Activated CD8-positive, alpha-beta memory T cell treated with anti-CD3 and anti-CD28 coated beads, Interleukin-2, amount 10 ng/mL, durations not matched to agents 7 days and 5 days (primary cell): ENCODE data around the gene MRPL55. TPM values are rescaled to one million over a fixed set of nuclear protein-coding genes. Genes with fewer than 3 reads are reported as not detected.

Experiments used
- ATAC-seq: fragments of 150-1000 bp; cut with Tn5 transposase; one replicate; pipeline ENCODE4 v1.10.0; 2021; ENCODE audit warnings: moderate library complexity
- CTCF ChIA-PET: fragments of 350-600 bp; sonication (Branson Sonifier 250); formaldehyde crosslinking; loops from one replicate; lab custom pipeline; 2021; ENCODE audit warnings: antibody characterized with exemption; lab: Charles Lee
- DNase-seq: peaks from one replicate; pipeline ENCODE4 v3.0.0-alpha.2; 2020
- H3K27ac Mint-ChIP-seq: one replicate; pipeline ENCODE4 v1.8.0; 2021; ENCODE audit warnings: mild to moderate bottlenecking, mixed read lengths
- H3K27me3 Mint-ChIP-seq: one replicate; pipeline ENCODE4 v1.8.0; 2021; ENCODE audit warnings: mixed read lengths
- H3K36me3 Mint-ChIP-seq: one replicate; pipeline ENCODE4 v1.8.0; 2021; ENCODE audit warnings: mild to moderate bottlenecking, mixed read lengths
- H3K4me1 Mint-ChIP-seq: one replicate; pipeline ENCODE4 v1.8.0; 2021; ENCODE audit warnings: mixed read lengths
- H3K4me3 Mint-ChIP-seq: one replicate; pipeline ENCODE4 v1.8.0; 2021; ENCODE audit warnings: mild to moderate bottlenecking, moderate library complexity, mixed read lengths
- H3K9me3 Mint-ChIP-seq: one replicate; pipeline ENCODE4 v1.8.0; 2022; ENCODE audit warnings: low read depth, mixed read lengths
- total RNA-seq, 2 experiments: library from RNA; stranded (reverse); gene quantifications; one replicate each; pipeline ENCODE4 v1.2.3, GENCODE V29; 2021

MRPL55 gene
- total RNA-seq = 10 to 100 TPM; 51.9 to 56.4 TPM

GRCh38 chr1:228109073-228109961, at the start of gene MRPL55:
TSS of gene MRPL55 (minus strand) at chr1:228109299. CDS start at chr1:228108260, 1,039 bp downstream.
- CTCF ChIA-PET = interaction anchor here (2.1 to 2.7 kb wide), 3 partner anchors 10 to 27 kb away, joined by 6 to 14 read pairs (median 6); partner anchors contain the start of gene ARF1
- Mint-ChIP-seq H3K4me1 (peaks cover 28% of the 10 kb centered on the region), H3K9me3 (no peaks in the 10 kb centered on the region), H3K4me3 (peak within 1 kb of the TSS; percentile 85), H3K27ac (peak within 1 kb of the TSS; percentile 88), H3K27me3 (no peaks in the 10 kb centered on the region), H3K36me3 (peaks cover 4% of the 10 kb centered on the region)
- ATAC-seq = peak; percentile 96
- DNase-seq = peak; percentile 98

- H3K27me3 Mint-ChIP-seq = no peaks in the 10 kb centered on the region
- DNase-seq = no peak
- H3K27ac Mint-ChIP-seq = no peak overlapping the region
- H3K36me3 Mint-ChIP-seq = no peaks in the 10 kb centered on the region
- peaks cover 30% of the 10 kb centered on the region for H3K4me1 Mint-ChIP-seq
- CTCF ChIA-PET = interaction anchor here (1.3 kb wide), 1 partner anchor 48 kb away, joined by 3 read pairs; no protein-coding TSS in a partner anchor
- no peaks in the 10 kb centered on the region for H3K9me3 Mint-ChIP-seq
- no peak for ATAC-seq
- H3K4me3 Mint-ChIP-seq = no peak overlapping the region
Measured at GRCh38 chr1:228158151-228159007, 49.3 kb upstream of the MRPL55 start.

GRCh38 chr1:228157729-228158126, 48.6 kb upstream of the MRPL55 start:
- Mint-ChIP-seq H3K36me3 (no peaks in the 10 kb centered on the region), H3K4me3 (no peak overlapping the region)

GRCh38 chr1:228156941-228157728, 48.0 kb upstream of the MRPL55 start:
- Mint-ChIP-seq H3K27ac (peak overlapping the region; percentile 75), H3K4me3 (peak overlapping the region; percentile 5)
- DNase-seq = peak; percentile 73

More at GRCh38 chr1:228157729-228158126, 48.6 kb upstream of the MRPL55 start:
- H3K27ac Mint-ChIP-seq = no peak overlapping the region
- no peaks in the 10 kb centered on the region for H3K9me3 Mint-ChIP-seq
- H3K4me1 Mint-ChIP-seq = peaks cover 31% of the 10 kb centered on the region
- no peaks in the 10 kb centered on the region for H3K27me3 Mint-ChIP-seq
- ATAC-seq (no peak), DNase-seq (no peak)
- CTCF ChIA-PET = interaction anchor here (1.3 to 2.8 kb wide), 3 partner anchors 8 to 47 kb away, joined by 3 to 19 read pairs (median 4); partner anchors contain the start of genes GUK1 and IBA57

GRCh38 chr1:228156515-228156881, 47.4 kb upstream of the MRPL55 start:
- CTCF ChIA-PET = interaction anchor here (1.1 to 2.8 kb wide), 3 partner anchors 10 to 26 kb away, joined by 4 to 19 read pairs (median 5); partner anchors contain the start of genes GUK1 and IBA57
- DNase-seq = no peak
- no peaks in the 10 kb centered on the region for H3K27me3 Mint-ChIP-seq
- no peaks in the 10 kb centered on the region for H3K9me3 Mint-ChIP-seq
- peaks cover 21% of the 10 kb centered on the region for H3K4me1 Mint-ChIP-seq
- peak; percentile 16 for ATAC-seq
- H3K36me3 Mint-ChIP-seq = no peaks in the 10 kb centered on the region
- peak overlapping the region; percentile 28 for H3K27ac Mint-ChIP-seq
- no peak overlapping the region for H3K4me3 Mint-ChIP-seq

More at GRCh38 chr1:228156941-228157728, 48.0 kb upstream of the MRPL55 start:
- Mint-ChIP-seq H3K27me3 (no peaks in the 10 kb centered on the region), H3K36me3 (no peaks in the 10 kb centered on the region), H3K9me3 (no peaks in the 10 kb centered on the region), H3K4me1 (peaks cover 27% of the 10 kb centered on the region)
- CTCF ChIA-PET = interaction anchor here (1.3 to 2.8 kb wide), 3 partner anchors 9 to 46 kb away, joined by 3 to 19 read pairs (median 4); partner anchors contain the start of genes GUK1 and IBA57
- ATAC-seq = peak; percentile 64

DNA sequence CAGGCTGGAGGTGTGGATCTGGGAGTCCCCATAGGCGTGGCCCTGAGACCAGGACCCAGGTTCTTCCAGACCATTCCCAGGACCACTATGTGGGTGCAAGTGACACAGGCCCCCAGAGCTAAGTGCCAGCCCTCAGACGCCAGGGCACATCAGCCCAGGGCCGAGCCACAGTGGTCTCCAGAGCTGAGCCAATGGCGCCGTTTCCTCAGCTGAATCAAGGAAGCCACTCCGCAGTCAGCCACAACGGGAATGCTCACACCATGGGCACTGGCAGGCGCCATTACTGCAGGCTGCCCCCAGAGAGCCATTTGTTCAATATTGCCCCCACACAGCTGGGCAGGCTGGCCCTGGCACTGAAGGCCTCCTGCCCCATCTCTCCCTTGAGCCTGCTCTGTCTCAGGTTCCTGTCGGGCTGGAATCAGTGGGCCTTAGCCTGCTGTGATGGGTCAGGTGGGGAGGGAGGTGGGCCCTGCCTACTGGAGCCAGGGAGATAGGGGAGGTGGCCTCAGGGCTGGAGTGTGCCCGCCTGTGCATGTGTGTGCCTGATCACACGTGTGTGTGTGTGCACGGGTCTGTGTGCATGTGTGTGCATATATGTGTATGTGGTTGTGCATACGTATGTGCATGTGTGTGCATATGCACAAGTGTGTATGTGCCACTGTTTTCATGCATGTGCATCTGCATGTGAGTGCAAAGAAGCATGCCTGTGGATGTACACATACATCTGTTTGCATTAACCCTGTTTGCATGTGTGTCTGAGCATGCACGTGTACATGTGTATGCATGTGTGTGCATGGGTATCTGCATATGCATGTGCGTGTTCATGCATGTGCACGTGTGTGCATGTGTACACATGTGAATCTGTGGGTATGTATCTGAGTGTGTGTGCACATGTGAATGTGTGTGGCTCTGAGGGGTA, 46.8 kb upstream of the MRPL55 start:
- no peak overlapping the region for H3K27ac Mint-ChIP-seq
- H3K4me3 Mint-ChIP-seq = no peak overlapping the region

GRCh38 chr1:228154670-228155571, 45.8 kb upstream of the MRPL55 start:
- CTCF ChIA-PET = interaction anchor here (2.8 kb wide), 1 partner anchor 11 kb away, joined by 19 read pairs; the partner anchor contains the start of gene IBA57
- peaks cover 21% of the 10 kb centered on the region for H3K4me1 Mint-ChIP-seq
- no peak overlapping the region for H3K4me3 Mint-ChIP-seq
- no peak overlapping the region for H3K27ac Mint-ChIP-seq
- H3K9me3 Mint-ChIP-seq = no peaks in the 10 kb centered on the region
- H3K36me3 Mint-ChIP-seq = no peaks in the 10 kb centered on the region
- DNase-seq (no peak), ATAC-seq (no peak)
- no peaks in the 10 kb centered on the region for H3K27me3 Mint-ChIP-seq

More for the DNA sequence above, 46.8 kb upstream of the MRPL55 start:
- H3K36me3 Mint-ChIP-seq = no peaks in the 10 kb centered on the region
- no peaks in the 10 kb centered on the region for H3K9me3 Mint-ChIP-seq
- H3K27me3 Mint-ChIP-seq = no peaks in the 10 kb centered on the region
- ATAC-seq = no peak
- CTCF ChIA-PET = interaction anchor here (1.1 to 2.8 kb wide), 3 partner anchors 10 to 25 kb away, joined by 4 to 19 read pairs (median 5); partner anchors contain the start of genes GUK1 and IBA57
- H3K4me1 Mint-ChIP-seq = peaks cover 21% of the 10 kb centered on the region
- no peak for DNase-seq

DNA sequence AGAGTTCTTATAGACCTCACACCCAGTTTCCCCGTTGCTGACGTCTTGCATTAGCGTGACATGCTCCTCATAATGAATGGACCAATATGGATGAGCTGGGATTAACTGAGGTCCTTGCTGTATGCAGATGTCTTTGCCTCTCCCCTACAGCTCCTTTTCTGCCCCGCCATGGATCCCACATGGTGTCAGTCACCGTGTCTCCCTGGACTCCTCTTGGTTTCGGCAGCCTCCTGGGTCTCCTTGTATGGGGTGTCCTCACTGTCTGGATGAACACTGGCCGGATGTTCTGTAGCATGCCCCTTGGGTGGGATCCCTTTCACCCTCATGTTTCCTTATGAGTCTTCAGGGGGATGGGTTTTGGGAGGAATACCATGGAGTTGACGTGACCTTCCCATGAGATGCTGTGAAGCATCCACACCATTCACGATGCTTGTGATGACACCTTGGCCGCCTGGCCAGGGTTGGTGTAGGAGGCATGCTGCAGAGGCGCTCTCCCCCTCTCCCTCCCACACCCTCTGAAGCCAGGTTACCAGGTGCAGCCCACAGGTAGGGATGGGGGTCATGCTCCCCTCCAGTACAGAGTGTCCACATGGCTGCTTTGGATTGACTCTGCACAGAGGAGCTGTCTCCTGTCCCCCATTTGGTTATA, 45.0 kb upstream of the MRPL55 start:
- Mint-ChIP-seq H3K27ac (no peak overlapping the region), H3K4me1 (peaks cover 21% of the 10 kb centered on the region), H3K9me3 (no peaks in the 10 kb centered on the region), H3K27me3 (no peaks in the 10 kb centered on the region), H3K36me3 (no peaks in the 10 kb centered on the region), H3K4me3 (no peak overlapping the region)
- no peak for DNase-seq
- no peak for ATAC-seq
- CTCF ChIA-PET = interaction anchor here (0.8 to 1.5 kb wide), 3 partner anchors 12 to 23 kb away, joined by 3 to 5 read pairs (median 4); partner anchors contain the start of gene GUK1

- DNase-seq = no peak
- peak overlapping the region; percentile 63 for H3K27ac Mint-ChIP-seq
Measured at GRCh38 chr1:228152918-228153258, 43.8 kb upstream of the MRPL55 start.

DNA sequence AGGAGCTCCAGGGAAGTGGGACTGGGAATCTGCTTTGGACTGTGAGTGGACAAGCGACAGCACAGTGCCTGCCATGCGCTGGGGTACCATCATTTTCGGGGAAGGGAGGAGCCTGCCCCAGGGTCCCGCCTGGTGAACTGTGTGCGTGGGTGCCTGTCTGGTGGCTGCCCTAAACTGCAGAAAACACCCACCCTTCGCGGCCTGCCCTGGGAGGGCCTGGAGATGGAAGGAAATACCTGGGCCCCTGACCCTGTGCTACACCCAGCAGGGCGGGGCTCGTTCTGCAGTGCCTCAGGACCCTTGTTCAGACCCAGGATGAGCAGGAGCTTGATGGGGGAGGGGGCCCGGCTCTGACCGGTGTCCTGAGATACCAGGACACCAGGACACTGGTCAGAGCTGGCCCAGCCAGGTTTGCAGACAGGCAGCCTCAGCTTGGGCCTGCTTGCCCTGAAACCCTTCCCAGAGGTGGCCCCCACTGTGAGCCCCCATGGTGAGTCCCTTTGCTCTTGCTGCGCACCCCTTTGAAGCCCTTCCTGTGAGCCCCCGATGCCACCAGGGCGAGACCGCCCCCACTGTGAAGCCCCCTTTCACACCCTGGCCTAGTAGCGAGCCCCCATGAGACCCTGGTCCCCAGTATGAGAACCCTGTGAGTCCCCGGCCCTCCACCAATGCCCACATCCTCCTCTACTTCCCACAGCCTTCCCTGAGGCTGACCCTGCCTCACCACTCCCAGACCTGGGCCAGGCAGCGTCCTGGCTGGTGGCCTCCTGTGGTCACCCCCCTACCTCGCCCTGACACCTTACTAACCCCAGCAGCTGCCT, 43.2 kb upstream of the MRPL55 start:
- Mint-ChIP-seq H3K36me3 (no peaks in the 10 kb centered on the region), H3K4me3 (no peak overlapping the region), H3K9me3 (no peaks in the 10 kb centered on the region), H3K27ac (peak overlapping the region; percentile 63), H3K27me3 (no peaks in the 10 kb centered on the region), H3K4me1 (peaks cover 17% of the 10 kb centered on the region)
- ATAC-seq (no peak), DNase-seq (no peak)
- CTCF ChIA-PET = interaction anchor here (1.1 to 1.7 kb wide), 2 partner anchors 13 to 14 kb away, joined by 4 to 5 read pairs; no protein-coding TSS in a partner anchor

More at GRCh38 chr1:228152918-228153258, 43.8 kb upstream of the MRPL55 start:
- no peak overlapping the region for H3K4me3 Mint-ChIP-seq
- no peaks in the 10 kb centered on the region for H3K9me3 Mint-ChIP-seq
- CTCF ChIA-PET = interaction anchor here (1.4 to 1.7 kb wide), 3 partner anchors 12 to 14 kb away, joined by 4 to 5 read pairs (median 5); partner anchors contain the start of gene GUK1
- H3K27me3 Mint-ChIP-seq = no peaks in the 10 kb centered on the region
- ATAC-seq = no peak
- H3K36me3 Mint-ChIP-seq = no peaks in the 10 kb centered on the region
- H3K4me1 Mint-ChIP-seq = peaks cover 21% of the 10 kb centered on the region
